NB4 (cell line): ENCODE data around the gene OR4D11.

ENCODE experiments used
- DNase-seq: peaks from one replicate; pipeline ENCODE4 v3.0.0; 2010; ENCODE audit warnings: low read depth
- H3K4me3 ChIP-seq: one replicate; pipeline ENCODE4 v1.5.1; 2011; ENCODE audit warnings: mild to moderate bottlenecking, low read depth, low read length, moderate library complexity
- CTCF ChIP-seq: IDR thresholded peaks from one replicate; pipeline ENCODE4 v1.5.1; 2012; ENCODE audit warnings: low read depth, low read length
- MAX ChIP-seq: IDR thresholded peaks from 2 replicates; pipeline ENCODE4 v1.6.1; 2011; ENCODE audit warnings: low read depth, low read length
- MYC ChIP-seq: IDR thresholded peaks from 2 replicates; pipeline ENCODE4 v1.6.1; 2011; ENCODE audit warnings: low read depth, low read length
- POLR2A ChIP-seq: IDR thresholded peaks from 2 replicates; pipeline ENCODE4 v1.6.1; 2011; ENCODE audit warnings: mild to moderate bottlenecking; ENCODE audit not compliant: insufficient read length; ENCODE audit errors: extremely low read depth

OR4D11 gene

GRCh38 chr11:59503276-59503675 lies at the start of gene OR4D11:
Gene OR4D11 (plus strand): TSS chr11:59503576. CDS start chr11:59503576, 0 bp downstream.
- TF ChIP-seq CTCF (no peak), POLR2A (no peak), MAX (no peak), MYC (no peak)
- DNase-seq = no peak
- H3K4me3 ChIP-seq = no peak within 1 kb of the TSS

GRCh38 chr11:59456661-59457060 lies 46.7 kb upstream of the OR4D11 start, which contains the start of gene OR4D6:
Gene OR4D6 (plus strand): TSS chr11:59456961. CDS start chr11:59456961, 0 bp downstream.
- no peak within 1 kb of the TSS for H3K4me3 ChIP-seq

GRCh38 chr11:59459916-59460315 lies 43.5 kb upstream of the OR4D11 start:
- no peak for TF ChIP-seq POLR2A
- TF ChIP-seq MYC = no peak
- no peak for TF ChIP-seq MAX
- no peak for TF ChIP-seq CTCF
- no peak for DNase-seq
- H3K4me3 ChIP-seq = no peak overlapping the region

More at GRCh38 chr11:59456661-59457060, 46.7 kb upstream of the OR4D11 start, which contains the start of gene OR4D6:
- DNase-seq = no peak
- TF ChIP-seq POLR2A (no peak), MAX (no peak), MYC (no peak), CTCF (no peak)

- no peak overlapping the region for H3K4me3 ChIP-seq
- TF ChIP-seq CTCF = no peak
- TF ChIP-seq MYC = no peak
- no peak for TF ChIP-seq POLR2A
- no peak for TF ChIP-seq MAX
- no peak for DNase-seq
Measured at GRCh38 chr11:59463190-59463641, 40.2 kb upstream of the OR4D11 start.

GRCh38 chr11:59473015-59473414 lies 30.4 kb upstream of the OR4D11 start, which contains the start of gene OR4D10:
Gene OR4D10 (plus strand): TSS chr11:59473315. CDS start chr11:59477430, 4,115 bp downstream.
- no peak for DNase-seq
- no peak for TF ChIP-seq CTCF
- no peak for TF ChIP-seq POLR2A
- no peak for TF ChIP-seq MYC
- no peak for TF ChIP-seq MAX
- no peak within 1 kb of the TSS for H3K4me3 ChIP-seq
